Keratinocyte (primary cell): ENCODE results near the gene MESP2.

Experiments used
- CTCF ChIP-seq, 3 experiments: IDR thresholded peaks in 1 of 3; conservative IDR thresholded peaks in 1 of 3; optimal IDR thresholded peaks in 1 of 3; 2 replicates in 2 of 3; 3 replicates in 1 of 3; pipeline versions ENCODE3 to v1.5.1; 2011; ENCODE audit warnings: low read length in 3 of 3, mild to moderate bottlenecking in 3 of 3, moderate library complexity in 2 of 3, control low read depth in 1 of 3, inconsistent platforms in 1 of 3; ENCODE audit not compliant: insufficient read depth in 2 of 3; ENCODE audit errors: extremely low read depth in 1 of 3
- EZH2 ChIP-seq: IDR thresholded peaks from one replicate; pipeline ENCODE4 v1.6.1; 2012; ENCODE audit warnings: inconsistent platforms, mild to moderate bottlenecking, low read length, moderate library complexity

- TF ChIP-seq CTCF (optimal IDR thresholded peaks at IDR 0.05 in 1 of 3, IDR thresholded peaks at IDR 0.05 in 1 of 3, conservative IDR thresholded peaks at IDR 0.05 in 1 of 3; ENCODE audit: extremely low read depth in 1 of 3, insufficient read depth in 2 of 3, low read length in 3 of 3), result no peak
- TF ChIP-seq EZH2, result no peak
Measured at GRCh38 chr15:89745768-89746167, 30.4 kb upstream of the MESP2 start.
